IMR-90 (cell line): ENCODE measurements around the gene MED17. TPM values are rescaled to one million over a fixed set of nuclear protein-coding genes. Genes with fewer than 3 reads are reported as not detected.

ENCODE experiments used
- ATAC-seq: fragments of 200-7000 bp; cut with Tn5 transposase; 2 replicates; pipeline ENCODE4 v1.9.1; 2020; ENCODE audit warnings: low read depth, mild to moderate bottlenecking, moderate library complexity
- BruUV-seq: library from RNA; stranded (reverse); fragments of 400-500 nt; replicated peaks from 2 replicates; lab custom pipeline; 2021; lab: Mats Ljungman, UMichigan
- CTCF ChIA-PET: fragments of 300-600 bp; formaldehyde crosslinking; extraction: SDS; loops from one replicate; lab custom pipeline; 2021; ENCODE audit warnings: antibody characterized with exemption; lab: Yijun Ruan, JAX
- POLR2A ChIA-PET: fragments of 300-600 bp; sonication (Branson Sonifier 250); formaldehyde crosslinking; loops from one replicate; lab custom pipeline; 2022; ENCODE audit warnings: antibody characterized with exemption; ENCODE audit not compliant: unreplicated experiment; lab: Charles Lee
- DNase-seq: peaks from one replicate; pipeline ENCODE4 v3.0.0; 2013
- H2AFZ ChIP-seq: replicated peaks from 2 replicates; pipeline ENCODE3; 2013; ENCODE audit warnings: low read length, mild to moderate bottlenecking; ENCODE audit not compliant: poor library complexity
- H2AK5ac ChIP-seq: 2 replicates; pipeline ENCODE4 v1.6.1; 2013; ENCODE audit warnings: low read depth, low read length, inconsistent platforms
- H2AK9ac ChIP-seq: replicated peaks from 2 replicates; pipeline ENCODE3; 2013; ENCODE audit warnings: mild to moderate bottlenecking, low read depth, low read length, moderate library complexity; ENCODE audit not compliant: poor library complexity
- H2BK120ac ChIP-seq: 2 replicates; pipeline ENCODE4 v1.6.1; 2013; ENCODE audit warnings: low read depth, low read length, inconsistent platforms
- H2BK15ac ChIP-seq: 3 replicates; pipeline ENCODE4 v1.6.1; 2013; ENCODE audit warnings: low read depth, low read length, inconsistent platforms
- H2BK20ac ChIP-seq: 2 replicates; pipeline ENCODE4 v1.6.1; 2013; ENCODE audit warnings: low read depth, mild to moderate bottlenecking, inconsistent platforms, low read length, moderate library complexity
- H2BK5ac ChIP-seq: 2 replicates; pipeline ENCODE4 v1.6.1; 2013; ENCODE audit warnings: mild to moderate bottlenecking, low read depth, low read length, inconsistent platforms; ENCODE audit not compliant: poor library complexity, severe bottlenecking
- H3K14ac ChIP-seq: replicated peaks from 2 replicates; pipeline ENCODE4 v1.6.1; 2013; ENCODE audit warnings: low read depth, low read length, inconsistent platforms
- H3K18ac ChIP-seq: 2 replicates; pipeline ENCODE4 v1.6.1; 2013; ENCODE audit warnings: low read depth, low read length, control low read depth
- H3K23ac ChIP-seq: 2 replicates; pipeline ENCODE4 v1.6.1; 2013; ENCODE audit warnings: low read depth, low read length, inconsistent platforms
- H3K27ac ChIP-seq: 2 replicates; pipeline ENCODE4 v1.5.1; 2013; ENCODE audit warnings: mild to moderate bottlenecking, control low read depth, low read length; ENCODE audit not compliant: insufficient read depth
- H3K27me3 ChIP-seq: 2 replicates; pipeline ENCODE4 v1.6.1; 2013; ENCODE audit warnings: low read length; ENCODE audit not compliant: control insufficient read depth, insufficient read depth
- H3K36me3 ChIP-seq: 2 replicates; pipeline ENCODE4 v1.6.1; 2013; ENCODE audit warnings: low read length, mixed read lengths; ENCODE audit not compliant: control insufficient read depth, insufficient read depth
- H3K4ac ChIP-seq: 2 replicates; pipeline ENCODE4 v1.6.1; 2013; ENCODE audit warnings: low read depth, low read length, inconsistent platforms
- H3K4me1 ChIP-seq: 2 replicates; pipeline ENCODE4 v1.6.1; 2013; ENCODE audit warnings: low read length, mixed read lengths; ENCODE audit not compliant: control insufficient read depth, insufficient read depth
- H3K4me2 ChIP-seq: 2 replicates; pipeline ENCODE4 v1.6.1; 2013; ENCODE audit warnings: low read depth, mild to moderate bottlenecking, control low read depth, low read length, moderate library complexity
- H3K4me3 ChIP-seq: 2 replicates; pipeline ENCODE4 v1.5.1; 2013; ENCODE audit warnings: low read depth, mild to moderate bottlenecking, control low read depth, low read length, moderate library complexity; ENCODE audit not compliant: insufficient read depth
- H3K56ac ChIP-seq: 2 replicates; pipeline ENCODE4 v1.6.1; 2013; ENCODE audit warnings: low read length, inconsistent platforms; ENCODE audit not compliant: insufficient read depth; ENCODE audit errors: extremely low read depth
- H3K79me1 ChIP-seq, 2 experiments: 2 replicates each; pipeline ENCODE4 v1.6.1; 2013; ENCODE audit warnings: low read length in 2 of 2, inconsistent platforms in 1 of 2, low read depth in 1 of 2
- H3K9ac ChIP-seq: 2 replicates; pipeline ENCODE4 v1.6.1; 2013; ENCODE audit warnings: low read depth, low read length, control low read depth
- H3K9me1 ChIP-seq: 2 replicates; pipeline ENCODE4 v1.6.1; 2013; ENCODE audit warnings: low read length, inconsistent platforms; ENCODE audit not compliant: insufficient read depth
- H3K9me3 ChIP-seq: 2 replicates; pipeline ENCODE4 v1.6.1; 2013; ENCODE audit warnings: low read length; ENCODE audit not compliant: control insufficient read depth, insufficient read depth
- H4K20me1 ChIP-seq: 2 replicates; pipeline ENCODE4 v1.6.1; 2013; ENCODE audit warnings: low read length, inconsistent platforms; ENCODE audit not compliant: insufficient read depth
- H4K5ac ChIP-seq: 2 replicates; pipeline ENCODE4 v1.6.1; 2013; ENCODE audit warnings: mild to moderate bottlenecking, low read depth, low read length, control low read depth
- H4K8ac ChIP-seq, 2 experiments: 2 replicates each; pipeline ENCODE4 v1.6.1; 2013; ENCODE audit warnings: low read depth in 2 of 2, low read length in 2 of 2, control low read depth in 1 of 2, inconsistent platforms in 1 of 2
- H4K91ac ChIP-seq: 2 replicates; pipeline ENCODE4 v1.6.1; 2013; ENCODE audit warnings: low read depth, low read length, inconsistent platforms; ENCODE audit not compliant: insufficient read depth
- CEBPB ChIP-seq: IDR thresholded peaks from 2 replicates; pipeline ENCODE4 v1.6.1; 2012; ENCODE audit warnings: low read depth, low read length, improper control_type of control experiment
- CHD1 ChIP-seq: IDR thresholded peaks from 2 replicates; pipeline ENCODE4 v1.6.1; 2012; ENCODE audit warnings: low read depth, low read length, improper control_type of control experiment
- MAFK ChIP-seq: IDR thresholded peaks from 2 replicates; pipeline ENCODE4 v1.6.1; 2012; ENCODE audit warnings: low read depth, low read length, improper control_type of control experiment
- POLR2A ChIP-seq: IDR thresholded peaks from 2 replicates; pipeline ENCODE4 v1.6.1; 2012; ENCODE audit warnings: mild to moderate bottlenecking, low read depth, low read length
- SMC3 ChIP-seq: fragments of 150-350 bp; IDR thresholded peaks from 2 replicates; pipeline ENCODE4 v1.6.1; 2016; ENCODE audit warnings: low read depth, mild to moderate bottlenecking, antibody characterized with exemption, low read length, moderate library complexity
- WGBS, 2 experiments: methylation state at CpG; one replicate each; pipeline versions ENCODE4 v1.1.5 to v1.1.7; 2013; ENCODE audit warnings: missing lambda C conversion rate in 2 of 2; ENCODE audit not compliant: insufficient read length in 1 of 2; ENCODE audit errors: extremely low coverage in 2 of 2; 5-methylcytosine and 5-hydroxymethylcytosine counted together
- dilution Hi-C: fragments of 300-500 bp; cut with HindIII; formaldehyde crosslinking; loops from one replicate; pipeline ENCODE4 v1.14.3; 2018; ENCODE audit warnings: low sequenced_read_pairs; ENCODE audit not compliant: unreplicated experiment
- in situ Hi-C: fragments of 300-500 bp; cut with MboI; formaldehyde crosslinking; loops from 3 replicates; pipeline ENCODE4 v1.14.3; 2019; ENCODE audit warnings: low sequenced_read_pairs, inconsistent platforms, mixed read lengths
- intact Hi-C: fragments of 100-400 bp; cut with micrococcal nuclease; formaldehyde crosslinking; loops from 2 replicates; pipeline ENCODE4 v1.10.0; 2022
- polyA plus RNA-seq, 3 experiments: library from polyadenylated mRNA; depleted of rRNA; stranded (reverse); fragments of >200 nt; gene quantifications; 2 replicates each; pipeline ENCODE4 v1.2.3, GENCODE V29; 2012; ENCODE audit warnings: low replicate concordance in 1 of 3
- total RNA-seq: library from RNA; depleted of rRNA; stranded (reverse); fragments of >200 nt; gene quantifications from 2 replicates; pipeline ENCODE4 v1.2.3, GENCODE V29; 2012
- TF ChIP-seq, protein P1 (sequence below): fragments of 150-350 bp; IDR thresholded peaks from 2 replicates; pipeline ENCODE4 v1.6.1; 2017; ENCODE audit warnings: mild to moderate bottlenecking, antibody characterized with exemption, low read length, low read depth

Gene MED17
- total and polyA plus RNA-seq, 2 of the 4 experiments (the other 2 are of a cell fraction) = 20.0 to 23.3 TPM

GRCh38 chr11:93817426-93818348 is 33.6 kb downstream of the MED17 start:
- Histone ChIP-seq H3K79me1 (no peaks in the 10 kb centered on the region), H4K8ac (no peak overlapping the region), H3K4me3 (no peak overlapping the region), H4K91ac (no peak overlapping the region), H2BK20ac (no peak overlapping the region), H3K56ac (no peak overlapping the region), H2AK5ac (no peak overlapping the region), H3K4me2 (no peak overlapping the region), H3K4me1 (no peaks in the 10 kb centered on the region), H3K18ac (no peak overlapping the region), H3K36me3 (peaks cover 9% of the 10 kb centered on the region), H3K9me3 (no peaks in the 10 kb centered on the region), H3K14ac (no peak overlapping the region), H2AK9ac (no peak overlapping the region), H2BK15ac (no peak overlapping the region), H2BK5ac (no peak overlapping the region), H2AFZ (no peak overlapping the region), H4K20me1 (no peaks in the 10 kb centered on the region), H2BK120ac (no peak overlapping the region), H3K23ac (no peak overlapping the region), H4K5ac (no peak overlapping the region), H3K27me3 (no peaks in the 10 kb centered on the region), H3K4ac (no peak overlapping the region), H3K27ac (no peak overlapping the region), H3K9ac (no peak overlapping the region), H3K9me1 (no peaks in the 10 kb centered on the region)
- no peak for TF ChIP-seq CEBPB
- no peak for TF ChIP-seq SMC3
- TF ChIP-seq POLR2A = no peak
- no peak for TF ChIP-seq MAFK
- no peak for TF ChIP-seq CHD1
- TF ChIP-seq, protein P1, sequence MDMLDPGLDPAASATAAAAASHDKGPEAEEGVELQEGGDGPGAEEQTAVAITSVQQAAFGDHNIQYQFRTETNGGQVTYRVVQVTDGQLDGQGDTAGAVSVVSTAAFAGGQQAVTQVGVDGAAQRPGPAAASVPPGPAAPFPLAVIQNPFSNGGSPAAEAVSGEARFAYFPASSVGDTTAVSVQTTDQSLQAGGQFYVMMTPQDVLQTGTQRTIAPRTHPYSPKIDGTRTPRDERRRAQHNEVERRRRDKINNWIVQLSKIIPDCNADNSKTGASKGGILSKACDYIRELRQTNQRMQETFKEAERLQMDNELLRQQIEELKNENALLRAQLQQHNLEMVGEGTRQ = no peak
- intact Hi-C loops (no loop called here), in situ Hi-C loops (no loop called here), dilution Hi-C loops (no loop called here)
- DNase-seq (no peak), ATAC-seq (no peak)
- POLR2A ChIA-PET = interaction anchor here (0.8 to 0.9 kb wide), 2 partner anchors 10 to 59 kb away, joined by 6 to 7 read pairs; no protein-coding TSS in a partner anchor
- CTCF ChIA-PET = no interaction called here
- BruUV-seq = no TSS peak
- WGBS, 2 experiments = 87% methylated on average over 3 of the region's 4 CpGs; no CpG with 5 or more reads in 1 of the 2 experiments
